Calu3 (cell line): ENCODE results near the gene PTPRN2. TPM values are rescaled to one million over a fixed set of nuclear protein-coding genes. Genes with fewer than 3 reads are reported as not detected.

Experiments used
- BruUV-seq: library from RNA; stranded (reverse); fragments of 400-500 nt; replicated peaks from 2 replicates; lab custom pipeline; 2021; lab: Mats Ljungman, UMichigan
- CTCF ChIA-PET: fragments of 300-600 bp; sonication (Branson Sonifier 250); formaldehyde crosslinking; loops from one replicate; lab custom pipeline; 2022; ENCODE audit warnings: antibody characterized with exemption; lab: Charles Lee
- DNase-seq: peaks from one replicate; pipeline ENCODE4 v3.0.0; 2022
- H3K27ac Mint-ChIP-seq: one replicate; pipeline ENCODE4 v1.8.0; 2022; ENCODE audit warnings: mixed read lengths; ENCODE audit not compliant: unreplicated experiment
- H3K27me3 Mint-ChIP-seq: one replicate; pipeline ENCODE4 v1.8.0; 2022; ENCODE audit warnings: mixed read lengths; ENCODE audit not compliant: unreplicated experiment
- H3K36me3 Mint-ChIP-seq: one replicate; pipeline ENCODE4 v1.8.0; 2022; ENCODE audit warnings: mild to moderate bottlenecking, moderate library complexity, mixed read lengths; ENCODE audit not compliant: insufficient read depth, unreplicated experiment
- H3K4me1 Mint-ChIP-seq: one replicate; pipeline ENCODE4 v1.8.0; 2022; ENCODE audit warnings: mild to moderate bottlenecking, low read depth, mixed read lengths; ENCODE audit not compliant: unreplicated experiment
- H3K4me3 Mint-ChIP-seq: one replicate; pipeline ENCODE4 v1.8.0; 2022; ENCODE audit warnings: mild to moderate bottlenecking, low read depth, moderate library complexity, mixed read lengths; ENCODE audit not compliant: unreplicated experiment
- H3K9me3 Mint-ChIP-seq: one replicate; pipeline ENCODE4 v1.8.0; 2022; ENCODE audit warnings: low read depth, mixed read lengths; ENCODE audit not compliant: unreplicated experiment
- intact Hi-C: fragments of 100-400 bp; cut with micrococcal nuclease; formaldehyde crosslinking; loops from one replicate; pipeline ENCODE4 v1.10.0; 2022; ENCODE audit not compliant: unreplicated experiment
- total RNA-seq: library from RNA; stranded (reverse); gene quantifications from 2 replicates; pipeline ENCODE4 v1.2.3, GENCODE V29; 2022
- TF ChIP-seq, protein P1 (sequence below): fragments of 200-600 bp; IDR thresholded peaks from one replicate; pipeline ENCODE4 v1.8.0; 2022; ENCODE audit warnings: antibody characterized with exemption; ENCODE audit not compliant: unreplicated experiment

The PTPRN2 gene
- total RNA-seq, 1 experiment from 2014 or later = 2.0 TPM

GRCh38 chr7:157525491-157525915, 1062.1 kb downstream of the PTPRN2 start:
- Mint-ChIP-seq H3K27ac (no peak overlapping the region), H3K36me3 (no peaks in the 10 kb centered on the region), H3K4me1 (no peaks in the 10 kb centered on the region), H3K4me3 (no peak overlapping the region), H3K9me3 (no peaks in the 10 kb centered on the region), H3K27me3 (peaks cover 41% of the 10 kb centered on the region)
- CTCF ChIA-PET = no interaction called here
- no peak for DNase-seq
- TF ChIP-seq, protein P1, sequence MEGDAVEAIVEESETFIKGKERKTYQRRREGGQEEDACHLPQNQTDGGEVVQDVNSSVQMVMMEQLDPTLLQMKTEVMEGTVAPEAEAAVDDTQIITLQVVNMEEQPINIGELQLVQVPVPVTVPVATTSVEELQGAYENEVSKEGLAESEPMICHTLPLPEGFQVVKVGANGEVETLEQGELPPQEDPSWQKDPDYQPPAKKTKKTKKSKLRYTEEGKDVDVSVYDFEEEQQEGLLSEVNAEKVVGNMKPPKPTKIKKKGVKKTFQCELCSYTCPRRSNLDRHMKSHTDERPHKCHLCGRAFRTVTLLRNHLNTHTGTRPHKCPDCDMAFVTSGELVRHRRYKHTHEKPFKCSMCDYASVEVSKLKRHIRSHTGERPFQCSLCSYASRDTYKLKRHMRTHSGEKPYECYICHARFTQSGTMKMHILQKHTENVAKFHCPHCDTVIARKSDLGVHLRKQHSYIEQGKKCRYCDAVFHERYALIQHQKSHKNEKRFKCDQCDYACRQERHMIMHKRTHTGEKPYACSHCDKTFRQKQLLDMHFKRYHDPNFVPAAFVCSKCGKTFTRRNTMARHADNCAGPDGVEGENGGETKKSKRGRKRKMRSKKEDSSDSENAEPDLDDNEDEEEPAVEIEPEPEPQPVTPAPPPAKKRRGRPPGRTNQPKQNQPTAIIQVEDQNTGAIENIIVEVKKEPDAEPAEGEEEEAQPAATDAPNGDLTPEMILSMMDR = no peak
- intact Hi-C loops = no loop called here
- no TSS peak for BruUV-seq

DNA sequence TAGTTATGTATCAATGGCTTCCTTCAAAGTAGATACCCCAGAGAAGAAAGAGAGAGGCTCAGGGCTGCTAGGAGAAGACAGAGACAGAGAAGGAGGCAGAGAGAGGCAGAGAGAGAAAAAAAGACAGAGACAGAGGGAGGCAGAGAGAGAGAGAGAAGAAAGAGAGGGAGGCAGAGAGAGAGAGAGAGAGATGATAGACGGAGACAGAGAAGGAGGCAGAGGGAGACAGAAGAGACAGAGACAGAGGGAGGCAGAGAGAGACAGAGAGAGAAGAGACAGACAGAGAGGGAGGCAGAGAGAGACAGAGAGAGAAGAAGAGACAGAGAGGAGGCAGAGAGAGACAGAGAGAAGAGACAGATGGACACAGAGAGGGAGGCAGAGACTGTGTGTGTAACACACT, 1062.9 kb downstream of the PTPRN2 start:
- Mint-ChIP-seq H3K27ac (no peak overlapping the region), H3K9me3 (no peaks in the 10 kb centered on the region), H3K27me3 (peaks cover 41% of the 10 kb centered on the region), H3K36me3 (no peaks in the 10 kb centered on the region), H3K4me3 (no peak overlapping the region), H3K4me1 (no peaks in the 10 kb centered on the region)
- CTCF ChIA-PET = no interaction called here
- no peak for DNase-seq
- intact Hi-C loops = no loop called here
- BruUV-seq = no TSS peak
- TF ChIP-seq, protein P1 = no peak

GRCh38 chr7:157523766-157524421, 1063.7 kb downstream of the PTPRN2 start:
- Mint-ChIP-seq H3K9me3 (no peaks in the 10 kb centered on the region), H3K4me3 (no peak overlapping the region), H3K27me3 (peaks cover 42% of the 10 kb centered on the region), H3K36me3 (no peaks in the 10 kb centered on the region), H3K27ac (no peak overlapping the region), H3K4me1 (no peaks in the 10 kb centered on the region)
- intact Hi-C loops = no loop called here
- TF ChIP-seq, protein P1 = no peak
- DNase-seq = no peak
- CTCF ChIA-PET = no interaction called here
- BruUV-seq = no TSS peak

GRCh38 chr7:157523371-157523765, 1064.3 kb downstream of the PTPRN2 start:
- CTCF ChIA-PET = no interaction called here
- Mint-ChIP-seq H3K4me3 (no peak overlapping the region), H3K9me3 (no peaks in the 10 kb centered on the region), H3K27ac (no peak overlapping the region), H3K27me3 (peaks cover 48% of the 10 kb centered on the region), H3K4me1 (no peaks in the 10 kb centered on the region), H3K36me3 (no peaks in the 10 kb centered on the region)
- DNase-seq = no peak
- BruUV-seq = no TSS peak
- TF ChIP-seq, protein P1 = no peak
- intact Hi-C loops = no loop called here
